GM12892 (cell line): Measurements from ENCODE around the gene PDCD4.

Experiments
- DNase-seq: peaks from one replicate; pipeline ENCODE4 v3.0.0; 2011; ENCODE audit not compliant: insufficient read length
- FAIRE-seq: peaks from 2 replicates; lab custom pipeline; 2011; peaks lifted over from hg19 to GRCh38; lab: Jason Lieb, UNC
- POLR2A ChIP-seq: IDR thresholded peaks from 2 replicates; pipeline ENCODE4 v1.6.1; 2011; ENCODE audit warnings: low read depth, low read length, control low read depth
- POLR2AphosphoS5 ChIP-seq: IDR thresholded peaks from 2 replicates; pipeline ENCODE4 v1.6.1; 2011; ENCODE audit warnings: low read depth, low read length, control low read depth
- TAF1 ChIP-seq: IDR thresholded peaks from 2 replicates; pipeline ENCODE4 v1.6.1; 2011; ENCODE audit warnings: low read depth, mild to moderate bottlenecking, control low read depth, low read length, borderline replicate concordance

Gene PDCD4

GRCh38 chr10:110919349-110919931 is 47.7 kb downstream of the PDCD4 start, which contains the start of gene SHOC2:
Gene SHOC2 (plus strand): TSS chr10:110919604. CDS start chr10:110964359, 44,755 bp downstream.
- DNase-seq, result peak; percentile 64

GRCh38 chr10:110919971-110920881 is 48.5 kb downstream of the PDCD4 start:
- TF ChIP-seq POLR2A, result no peak
- TF ChIP-seq POLR2AphosphoS5, result no peak
- TF ChIP-seq TAF1, result no peak
- FAIRE-seq, result peak; percentile 81
- DNase-seq, result no peak

More at GRCh38 chr10:110919349-110919931, 47.7 kb downstream of the PDCD4 start, which contains the start of gene SHOC2:
- TF ChIP-seq TAF1 (0 out of 2 replicates have a peak, but pooled peaks have one; percentile 21), POLR2AphosphoS5 (peak; percentile 87), POLR2A (peak; percentile 86)
- peak; percentile 30 for FAIRE-seq

GRCh38 chr10:110923856-110924493 is 52.2 kb downstream of the PDCD4 start:
- FAIRE-seq (peak; percentile 36), DNase-seq (no peak)
- TF ChIP-seq TAF1, result no peak

- DNase-seq (no peak), FAIRE-seq (no peak)
- TF ChIP-seq POLR2A, result no peak
- no peak for TF ChIP-seq TAF1
- no peak for TF ChIP-seq POLR2AphosphoS5
Observed at GRCh38 chr10:110927461-110927860, 55.7 kb downstream of the PDCD4 start.

- FAIRE-seq (peak; percentile 68), DNase-seq (no peak)
- TF ChIP-seq POLR2A, result no peak
- no peak for TF ChIP-seq POLR2AphosphoS5
- TF ChIP-seq TAF1, result no peak
Observed at GRCh38 chr10:110931769-110932381, 60.1 kb downstream of the PDCD4 start.

GRCh38 chr10:110932505-110933180 is 60.9 kb downstream of the PDCD4 start:
- no peak for TF ChIP-seq TAF1
- TF ChIP-seq POLR2A, result no peak
- no peak for TF ChIP-seq POLR2AphosphoS5
- FAIRE-seq (no peak), DNase-seq (no peak)

GRCh38 chr10:110936757-110937156 is 65.0 kb downstream of the PDCD4 start:
- TF ChIP-seq POLR2AphosphoS5 (no peak), TAF1 (no peak), POLR2A (no peak)
- DNase-seq (no peak), FAIRE-seq (no peak)

- DNase-seq (no peak), FAIRE-seq (no peak)
- TF ChIP-seq POLR2A (no peak), POLR2AphosphoS5 (no peak), TAF1 (no peak)
Observed at GRCh38 chr10:110939419-110939818, 67.7 kb downstream of the PDCD4 start.

GRCh38 chr10:110944792-110945396 is 73.2 kb downstream of the PDCD4 start:
- peak; percentile 67 for FAIRE-seq
- no peak for DNase-seq
- no peak for TF ChIP-seq POLR2AphosphoS5
- TF ChIP-seq TAF1, result no peak
- no peak for TF ChIP-seq POLR2A

- TF ChIP-seq TAF1 (no peak), POLR2AphosphoS5 (no peak), POLR2A (no peak)
- no peak for DNase-seq
Observed at GRCh38 chr10:110946496-110946895, 74.8 kb downstream of the PDCD4 start.

More at GRCh38 chr10:110946496-110946895, 74.8 kb downstream of the PDCD4 start:
- FAIRE-seq, result peak; percentile 24
